Measurements from ENCODE around the gene AARS2.

GRCh38 chr6:44327760-44328159, 14.6 kb upstream of the AARS2 start:
- TF ChIP-seq CTCF (IDR thresholded peaks at IDR 0.05) = no peak
- TF ChIP-seq POLR2A (IDR thresholded peaks at IDR 0.05) = no peak
